GM21526 (cell line): ENCODE data around the gene ADD2.

Experiments
- ATAC-seq: cut with Tn5 transposase; IDR thresholded peaks from one replicate; pipeline ENCODE4 v1.9.1; 2021; ENCODE audit warnings: moderate library complexity; ENCODE audit not compliant: unreplicated experiment, low FRiP score

ADD2 gene

DNA sequence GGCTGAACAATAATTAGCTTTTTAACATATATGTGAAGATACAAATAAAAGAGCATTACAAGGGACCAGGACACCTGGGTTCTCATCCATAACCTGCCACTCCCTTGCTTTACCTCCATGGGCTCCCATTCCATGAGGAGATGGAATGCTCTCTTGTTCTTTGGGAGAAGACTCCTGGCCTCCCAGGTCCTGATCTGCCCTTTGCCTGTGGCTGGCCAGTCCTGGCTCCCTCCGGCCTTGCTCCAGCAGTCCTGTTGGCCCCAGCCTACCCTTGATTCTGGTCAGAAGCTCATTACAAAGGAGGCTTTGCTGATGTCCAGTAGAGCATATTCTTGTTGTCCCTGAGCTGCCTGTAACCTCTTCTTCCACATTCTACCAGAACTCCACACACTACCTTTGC is 60.3 kb downstream of the ADD2 start:
- ATAC-seq: no peak

- no peak for ATAC-seq
Observed at GRCh38 chr2:70706026-70706795, 61.8 kb downstream of the ADD2 start.

DNA sequence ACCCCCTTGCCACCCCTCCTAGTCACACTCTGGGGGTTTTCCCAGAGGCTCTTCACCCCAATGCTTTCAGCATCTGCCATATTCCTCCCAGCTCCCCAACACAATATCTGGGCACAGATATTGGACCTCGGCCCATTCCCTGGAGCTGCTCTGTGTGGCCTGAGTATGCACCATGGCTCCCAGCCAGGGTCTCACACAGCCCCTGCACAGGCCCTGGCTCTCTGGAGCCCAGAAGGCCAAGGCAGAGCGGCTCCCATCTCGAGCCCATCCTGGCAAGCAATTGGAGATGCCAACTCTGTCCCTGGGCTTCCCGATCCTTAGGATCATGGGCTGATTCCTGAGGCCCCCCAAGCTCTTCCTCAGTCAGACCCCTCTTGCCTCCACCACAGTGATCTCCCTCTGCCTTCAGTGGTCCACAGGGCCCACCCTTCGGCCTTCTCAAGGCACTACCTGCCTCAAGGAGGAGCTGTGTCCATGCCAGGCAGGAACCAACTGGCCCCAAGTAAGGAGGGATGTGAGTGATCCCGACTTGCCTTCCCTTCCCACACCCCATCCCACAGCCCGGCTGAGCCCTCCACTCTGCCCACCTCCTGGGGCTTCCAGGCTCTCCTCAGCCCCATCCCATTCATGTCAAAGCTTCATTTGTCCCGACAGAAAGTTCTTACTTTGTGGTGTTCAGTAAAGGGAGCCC is 62.7 kb downstream of the ADD2 start:
- ATAC-seq: no peak

DNA sequence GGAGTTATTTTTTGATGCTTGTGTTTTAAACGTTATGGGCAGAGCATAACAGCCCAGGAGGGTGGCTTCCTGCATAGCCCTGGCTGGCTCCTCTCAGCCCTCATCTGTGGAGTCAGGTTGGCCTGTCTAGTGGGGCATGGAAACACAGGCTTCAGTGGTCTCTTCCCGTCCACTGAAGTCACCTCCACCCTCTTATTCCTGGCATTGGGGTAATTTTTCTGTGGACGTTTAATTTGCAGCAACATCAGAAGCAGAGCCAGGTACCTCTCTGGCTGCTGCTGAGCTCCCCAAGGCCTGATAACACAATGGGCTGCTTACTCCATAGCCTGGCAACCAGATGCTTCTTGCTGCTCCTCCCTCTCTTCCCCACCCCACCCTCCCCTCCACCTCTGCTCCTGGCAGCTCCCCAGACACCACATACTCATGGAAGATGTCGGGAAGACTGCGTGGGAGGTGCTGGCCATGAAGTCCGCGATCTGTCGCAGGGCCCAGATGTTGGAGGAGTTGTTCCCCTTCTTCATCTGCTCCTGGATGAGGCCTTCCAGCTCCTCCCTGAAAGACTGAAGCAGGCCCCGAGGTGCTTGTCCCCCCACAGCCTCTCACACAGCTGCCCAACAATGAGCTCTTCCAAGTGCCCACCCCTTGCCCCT is 64.0 kb downstream of the ADD2 start:
- ATAC-seq: no peak

DNA sequence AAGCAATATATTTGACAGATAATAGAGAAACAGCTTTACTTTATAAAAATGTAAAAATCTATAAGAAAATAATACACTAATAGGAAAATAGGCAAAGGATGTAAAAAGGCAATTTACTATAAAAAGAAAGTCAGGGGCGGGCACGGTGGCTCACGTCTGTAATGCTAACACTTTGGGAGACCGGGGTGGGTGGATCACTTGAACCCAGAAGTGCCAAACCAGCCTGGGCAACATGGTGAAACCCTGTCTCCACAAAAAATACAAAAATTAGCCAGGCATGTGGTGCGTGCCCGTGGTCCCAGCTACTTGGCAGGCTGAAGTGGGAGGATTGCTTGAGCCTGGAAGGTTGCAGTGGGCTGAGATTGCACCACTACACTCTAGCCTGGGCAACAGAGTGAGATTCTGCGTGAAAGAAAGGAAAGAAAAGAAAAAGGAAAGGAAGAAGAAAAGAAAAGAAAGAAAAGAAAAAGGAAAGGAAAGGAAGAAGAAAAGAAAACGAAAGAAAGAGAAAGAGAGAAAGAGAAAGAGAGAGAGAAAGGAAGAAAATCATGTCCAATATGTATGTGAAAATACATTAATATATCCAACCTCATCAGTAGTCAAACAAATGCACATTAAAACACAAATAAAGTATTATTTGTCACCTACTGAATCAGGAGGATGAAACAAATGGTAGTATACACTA is 65.1 kb downstream of the ADD2 start:
- ATAC-seq: no peak

DNA sequence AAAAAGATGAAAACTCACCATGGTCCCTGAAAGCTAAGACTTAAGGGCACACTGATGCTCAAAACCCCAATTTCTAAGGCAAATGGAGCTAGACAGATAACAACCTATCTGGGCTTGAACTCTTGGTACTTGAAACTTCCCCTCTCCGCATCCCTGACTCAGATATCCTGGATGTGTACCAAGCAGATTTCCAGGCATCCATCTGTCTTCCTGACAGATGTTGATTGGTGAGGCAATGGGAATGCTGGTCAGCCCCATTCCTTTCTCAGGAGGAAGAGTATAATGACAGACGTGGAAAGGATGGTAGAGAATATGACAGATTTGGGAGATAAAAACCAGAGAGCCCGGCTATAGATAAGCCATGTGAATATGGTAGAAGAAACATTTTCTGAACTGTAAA is 69.2 kb downstream of the ADD2 start:
- ATAC-seq: no peak

DNA sequence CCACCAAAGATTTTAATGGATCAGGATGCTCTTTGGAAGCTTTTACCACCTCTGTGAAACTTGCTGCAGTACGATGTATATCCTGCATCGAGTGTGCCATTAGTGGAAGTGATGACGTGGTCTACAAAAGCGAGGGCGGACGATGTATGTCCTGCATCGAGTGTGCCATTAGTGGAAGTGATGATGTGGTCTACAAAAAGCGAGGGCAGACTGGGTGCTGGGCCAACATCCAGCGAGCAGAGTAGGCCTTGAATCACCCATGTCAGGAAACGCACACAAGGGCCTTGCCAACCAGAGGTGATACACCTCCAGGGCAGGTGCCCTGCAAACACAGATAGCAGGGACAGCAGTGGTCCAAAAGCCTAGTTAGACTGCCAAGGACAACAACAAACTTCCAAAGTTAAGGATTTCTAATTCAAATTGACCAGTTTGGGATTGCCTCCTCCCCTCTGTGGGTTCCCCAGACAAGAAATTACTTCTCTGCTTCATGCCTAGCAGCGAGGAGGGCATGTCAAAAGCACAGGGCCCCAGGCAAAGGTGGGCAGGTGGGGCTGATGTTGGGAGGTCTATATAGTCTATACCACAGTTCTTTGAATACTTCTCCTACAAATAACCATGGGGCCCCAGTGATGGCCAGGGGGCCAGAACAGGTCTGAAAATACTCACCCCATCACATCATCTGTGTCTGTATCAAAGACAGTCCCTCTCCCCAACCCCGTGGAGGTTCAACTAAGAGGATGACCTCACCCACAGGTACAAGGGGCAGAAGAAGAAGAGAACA is 70.2 kb downstream of the ADD2 start:
- ATAC-seq: no peak

GRCh38 chr2:70696142-70696541 is 71.9 kb downstream of the ADD2 start:
- no peak for ATAC-seq

DNA sequence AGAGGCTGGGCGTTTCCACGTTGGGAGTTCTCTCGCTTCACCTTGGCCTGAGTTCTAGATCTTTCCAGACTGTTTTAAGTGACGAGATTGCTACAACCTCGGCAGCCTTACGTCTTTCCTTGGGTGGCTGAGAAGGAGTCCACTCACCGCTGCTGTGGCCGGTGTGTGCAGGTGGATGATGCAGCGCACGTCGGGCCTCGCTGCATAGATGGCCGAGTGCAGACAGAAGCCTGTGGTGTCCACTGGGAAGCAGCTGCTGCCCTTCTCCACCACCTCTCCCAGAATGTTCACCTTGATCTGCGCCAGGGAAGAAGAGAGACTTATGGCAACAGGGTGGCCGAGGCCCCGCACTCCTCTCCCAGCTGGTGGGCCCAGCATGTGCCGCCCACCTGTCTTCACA is 75.7 kb downstream of the ADD2 start:
- no peak for ATAC-seq

DNA sequence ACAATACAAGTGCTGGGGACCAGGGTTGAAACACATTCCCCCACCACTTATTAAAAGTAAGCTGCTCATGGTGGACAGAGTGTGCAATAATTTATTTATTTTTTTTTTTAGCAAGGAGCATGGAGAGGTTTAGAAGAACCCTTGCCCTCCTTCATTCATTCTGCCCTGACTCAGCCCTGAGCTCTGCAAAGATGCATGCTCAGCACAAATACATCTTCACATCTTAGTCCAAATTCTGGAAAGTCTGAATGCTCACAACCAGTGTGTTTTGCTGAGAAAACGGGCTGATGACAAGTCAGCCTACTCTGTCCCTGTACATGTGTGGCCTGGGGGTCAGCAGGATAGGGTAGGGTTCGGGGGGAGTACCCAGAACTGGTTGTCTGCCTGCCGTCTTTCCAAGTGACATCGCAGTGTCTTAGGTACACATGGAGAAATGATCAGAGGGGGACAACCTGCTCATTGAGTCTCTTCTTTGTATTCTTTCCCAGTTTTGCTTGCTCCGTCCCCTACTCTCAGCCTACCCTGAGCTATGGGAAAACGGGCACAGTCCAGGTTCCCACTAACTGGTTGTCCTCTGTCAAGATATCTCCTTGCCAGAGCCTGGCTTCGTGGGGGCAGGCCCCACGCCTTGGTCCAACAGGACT is 76.4 kb downstream of the ADD2 start:
- no peak for ATAC-seq

DNA sequence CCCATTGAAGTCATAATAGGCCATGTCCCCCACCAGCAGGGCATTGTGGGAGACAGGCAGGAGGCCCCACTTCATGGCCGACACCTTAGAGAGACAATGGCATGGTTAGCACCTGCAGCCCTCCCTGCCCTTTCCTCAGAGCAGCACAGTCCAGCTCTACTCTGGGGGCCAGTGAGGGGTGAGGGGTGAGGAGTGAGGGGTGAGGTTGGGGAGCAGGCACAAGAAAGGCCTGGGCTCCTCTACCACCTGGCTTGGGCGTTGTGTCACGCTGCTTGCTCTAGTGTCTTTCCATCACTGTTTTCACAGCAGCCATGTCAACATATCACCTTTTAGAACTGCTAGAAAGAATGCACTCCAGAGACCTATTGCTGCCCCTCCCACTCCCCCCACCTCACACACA is 77.2 kb downstream of the ADD2 start:
- ATAC-seq: no peak

DNA sequence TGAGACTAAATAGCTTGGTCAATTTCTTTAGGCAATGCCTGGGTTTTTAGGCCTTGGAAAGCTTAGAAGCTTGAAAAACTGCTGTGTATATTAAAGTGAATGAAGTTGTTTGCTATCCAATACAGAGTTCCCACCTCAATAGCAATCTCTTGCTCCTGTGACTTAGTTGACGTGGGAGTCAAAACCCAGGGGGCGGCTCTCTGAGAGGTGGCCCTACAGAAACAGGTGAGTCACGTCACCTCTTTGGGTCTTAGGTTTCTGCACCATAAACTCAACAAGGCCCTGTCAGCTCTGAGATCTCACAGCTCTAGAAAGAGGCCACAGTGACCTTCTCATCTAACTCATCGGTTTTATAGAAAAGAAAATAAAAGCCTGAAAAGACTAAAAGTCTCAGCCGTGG is 79.6 kb downstream of the ADD2 start:
- ATAC-seq: no peak

DNA sequence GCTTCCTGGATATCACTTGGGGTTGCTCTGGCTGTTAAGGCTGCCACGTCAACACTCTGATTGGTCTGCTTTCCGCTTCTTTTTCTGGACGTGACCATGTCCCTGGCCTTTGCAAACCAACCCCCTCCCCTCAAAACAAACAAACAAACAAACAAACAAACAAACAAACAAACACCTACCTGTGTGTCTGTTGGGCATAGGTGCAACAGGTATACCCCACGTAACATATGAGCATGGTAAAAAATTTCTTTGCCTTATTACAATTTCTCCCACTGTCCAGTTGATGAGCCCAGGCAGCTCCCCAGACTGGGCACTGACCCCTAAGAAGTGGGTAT is 80.6 kb downstream of the ADD2 start:
- ATAC-seq: no peak

GRCh38 chr2:70686577-70687460 is 81.2 kb downstream of the ADD2 start:
- no peak for ATAC-seq

- no peak for ATAC-seq
Observed at GRCh38 chr2:70685771-70686171, 82.2 kb downstream of the ADD2 start.

- ATAC-seq: no peak
Observed at GRCh38 chr2:70684846-70685622, 83.0 kb downstream of the ADD2 start.

GRCh38 chr2:70683455-70683854 is 84.5 kb downstream of the ADD2 start:
- ATAC-seq: no peak

GRCh38 chr2:70680735-70681134 is 87.3 kb downstream of the ADD2 start:
- no peak for ATAC-seq
